GM23338 (cell line): Measurements from ENCODE around the gene TIMM13. TPM values are rescaled to one million over a fixed set of nuclear protein-coding genes. Genes with fewer than 3 reads are reported as not detected.

Experiments used
- ATAC-seq: fragments of 200-7000 bp; cut with Tn5 transposase; 3 replicates; pipeline ENCODE4 v1.9.1; 2020
- DNase-seq: peaks from one replicate; pipeline ENCODE4 v3.0.0-alpha.2; 2015; ENCODE audit warnings: low spot score
- H2AFZ ChIP-seq: fragments of 200-600 bp; sonication (generic); 2 replicates; pipeline ENCODE4 v1.8.0; 2016; ENCODE audit warnings: antibody characterized with exemption, mild to moderate bottlenecking, moderate library complexity
- H3F3A ChIP-seq: fragments of 200-600 bp; sonication (generic); replicated peaks from 2 replicates; pipeline ENCODE4 v1.8.0; 2017; ENCODE audit warnings: antibody characterized with exemption, mixed run types, low read depth
- H3K27ac ChIP-seq: fragments of 200-600 bp; sonication (generic); 2 replicates; pipeline ENCODE4 v1.6.1; 2016; ENCODE audit warnings: low read depth
- H3K27me3 ChIP-seq: fragments of 200-600 bp; sonication (generic); 2 replicates; pipeline ENCODE4 v1.8.0; 2016; ENCODE audit warnings: mild to moderate bottlenecking, mixed run types, moderate library complexity; ENCODE audit not compliant: insufficient read depth
- H3K36me3 ChIP-seq: fragments of 200-600 bp; sonication (generic); 2 replicates; pipeline ENCODE4 v1.8.0; 2016; ENCODE audit warnings: mild to moderate bottlenecking; ENCODE audit not compliant: insufficient read depth
- H3K4me1 ChIP-seq: fragments of 200-600 bp; sonication (generic); 2 replicates; pipeline ENCODE4 v1.8.0; 2016; ENCODE audit warnings: mild to moderate bottlenecking, moderate library complexity; ENCODE audit not compliant: insufficient read depth
- H3K4me2 ChIP-seq: fragments of 200-600 bp; sonication (generic); 2 replicates; pipeline ENCODE4 v1.7.1; 2017; ENCODE audit warnings: mixed run types
- H3K4me3 ChIP-seq: fragments of 200-600 bp; sonication (generic); 2 replicates; pipeline ENCODE4 v1.6.1; 2016; ENCODE audit warnings: mixed run types
- H3K79me2 ChIP-seq: fragments of 200-600 bp; sonication (generic); replicated peaks from 2 replicates; pipeline ENCODE4 v1.8.0; 2017; ENCODE audit warnings: mild to moderate bottlenecking; ENCODE audit not compliant: insufficient read depth
- H3K9me2 ChIP-seq: fragments of 200-600 bp; sonication (generic); 2 replicates; pipeline ENCODE4 v1.8.0; 2017; ENCODE audit not compliant: insufficient read depth
- H4K20me1 ChIP-seq: fragments of 200-600 bp; sonication (generic); replicated peaks from 2 replicates; pipeline ENCODE4 v1.8.0; 2017; ENCODE audit warnings: mild to moderate bottlenecking; ENCODE audit not compliant: insufficient read depth
- H3K27ac Mint-ChIP-seq: 2 replicates; pipeline ENCODE4 v1.8.0; 2020; ENCODE audit warnings: inconsistent platforms, mild to moderate bottlenecking, moderate library complexity, mixed read lengths
- H3K27me3 Mint-ChIP-seq: 3 replicates; pipeline ENCODE4 v1.8.0; 2022; ENCODE audit warnings: low read depth, mild to moderate bottlenecking, moderate library complexity, mixed read lengths, inconsistent platforms; ENCODE audit not compliant: insufficient read depth, poor library complexity
- H3K36me3 Mint-ChIP-seq: 3 replicates; pipeline ENCODE4 v1.8.0; 2021; ENCODE audit warnings: low read depth, mild to moderate bottlenecking, inconsistent platforms, moderate library complexity, mixed read lengths
- H3K4me1 Mint-ChIP-seq: 3 replicates; pipeline ENCODE4 v1.8.0; 2020; ENCODE audit warnings: mild to moderate bottlenecking, inconsistent platforms, mixed read lengths
- H3K4me3 Mint-ChIP-seq: 3 replicates; pipeline ENCODE4 v1.8.0; 2021; ENCODE audit warnings: moderate library complexity, mild to moderate bottlenecking, inconsistent platforms, mixed read lengths
- H3K9me3 Mint-ChIP-seq: 3 replicates; pipeline ENCODE4 v1.8.0; 2020; ENCODE audit warnings: moderate library complexity, mild to moderate bottlenecking, inconsistent platforms, mixed read lengths
- CREB1 ChIP-seq: fragments of 250-450 bp; sonication (Bioruptor Pico); IDR thresholded peaks from 2 replicates; pipeline ENCODE4 v1.5.0; 2020; ENCODE audit warnings: low read depth, mild to moderate bottlenecking, moderate library complexity
- EZH2 ChIP-seq: fragments of 200-600 bp; sonication (generic); IDR thresholded peaks from one replicate; pipeline ENCODE4 v1.8.0; 2017; ENCODE audit warnings: antibody characterized with exemption, mild to moderate bottlenecking, low read depth; ENCODE audit not compliant: unreplicated experiment
- EZH2phosphoT487 ChIP-seq: fragments of 200-600 bp; sonication (generic); IDR thresholded peaks from one replicate; pipeline ENCODE4 v1.8.1; 2018; ENCODE audit warnings: antibody characterized with exemption; ENCODE audit not compliant: unreplicated experiment
- JUNB ChIP-seq: IDR thresholded peaks from one replicate; pipeline ENCODE4 v1.6.1; 2016; ENCODE audit warnings: antibody characterized with exemption; ENCODE audit not compliant: unreplicated experiment
- NANOG ChIP-seq: IDR thresholded peaks from 2 replicates; pipeline ENCODE4 v1.6.1; 2016; ENCODE audit warnings: antibody characterized with exemption, borderline replicate concordance
- POLR2AphosphoS5 ChIP-seq: IDR thresholded peaks from 2 replicates; pipeline ENCODE4 v1.6.1; 2016; ENCODE audit warnings: antibody characterized with exemption, low read depth
- STAT1 ChIP-seq: IDR thresholded peaks from one replicate; pipeline ENCODE4 v1.6.1; 2016; ENCODE audit warnings: antibody characterized with exemption; ENCODE audit not compliant: unreplicated experiment
- ZNF114 ChIP-seq: fragments of 250-450 bp; sonication (Bioruptor Pico); IDR thresholded peaks from 2 replicates; pipeline ENCODE4 v1.5.0; 2020; ENCODE audit warnings: mild to moderate bottlenecking, moderate library complexity
- ZNF331 ChIP-seq: fragments of 250-450 bp; sonication (Bioruptor Pico); IDR thresholded peaks from 2 replicates; pipeline ENCODE4 v1.5.0; 2020; ENCODE audit warnings: low read depth, mild to moderate bottlenecking, moderate library complexity
- polyA plus RNA-seq: library from polyadenylated mRNA; unstranded; fragments of >200 nt; fragmentation: Nextera tagmentation; extraction: Ambion mirVana; gene quantifications from 2 replicates; pipeline ENCODE4 v1.2.1, GENCODE V29; 2016
- total RNA-seq: library from RNA; depleted of rRNA; stranded (reverse); fragments of >200 nt; shearing (Covaris generic); gene quantifications from 2 replicates; pipeline ENCODE4 v1.2.3, GENCODE V29; 2014
- TF ChIP-seq, protein P1 (sequence below): IDR thresholded peaks from 2 replicates; pipeline ENCODE4 v1.6.1; 2016; ENCODE audit warnings: antibody characterized with exemption
- TF ChIP-seq, protein P2 (sequence below), 2 experiments: fragments of 200-600 bp in 1 of 2; sonication (generic) in 1 of 2; conservative IDR thresholded peaks; 2 replicates each; pipeline versions ENCODE4 v1.5.1 to v1.6.1; 2016 to 2017; ENCODE audit warnings: antibody characterized with exemption in 2 of 2, low read depth in 2 of 2, mild to moderate bottlenecking in 2 of 2, moderate library complexity in 1 of 2
- TF ChIP-seq, protein P3 (sequence below): IDR thresholded peaks from one replicate; pipeline ENCODE4 v1.6.1; 2018; ENCODE audit warnings: antibody characterized with exemption; ENCODE audit not compliant: unreplicated experiment
- TF ChIP-seq, protein P4 (sequence below): fragments of 250-450 bp; sonication (Bioruptor Pico); IDR thresholded peaks from 2 replicates; pipeline ENCODE4 v1.5.0; 2020; ENCODE audit warnings: mild to moderate bottlenecking, moderate library complexity

The TIMM13 gene
- total and polyA plus RNA-seq, 2 experiments from 2014 or later: 140 to 347 TPM

DNA sequence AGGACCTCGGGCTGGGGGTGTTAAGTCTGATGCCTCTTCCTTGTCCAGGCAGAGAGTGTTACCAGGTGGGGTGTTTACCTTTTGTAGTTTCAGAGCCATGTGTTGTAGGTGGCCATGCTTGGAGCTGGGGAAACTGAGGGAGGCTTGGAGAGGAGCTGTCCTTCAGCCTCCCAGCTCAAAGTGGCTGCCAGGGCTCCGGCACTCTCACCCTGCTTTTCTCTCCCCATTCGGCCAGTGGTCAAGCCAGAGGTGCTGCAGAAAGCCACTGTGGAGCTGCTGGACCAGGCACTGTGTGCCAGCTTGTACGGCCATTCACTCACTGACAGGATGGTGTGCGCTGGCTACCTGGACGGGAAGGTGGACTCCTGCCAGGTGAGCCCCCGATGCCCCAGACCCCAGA lies 17.4 kb downstream of the TIMM13 start:
- H3K4me2 ChIP-seq: no peak overlapping the region
- DNase-seq (no peak), ATAC-seq (no peak)
- H3K4me1 ChIP-seq: no peaks in the 10 kb centered on the region
- Mint-ChIP-seq H3K27ac (no peak overlapping the region), H3K4me1 (no peaks in the 10 kb centered on the region), H3K4me3 (no peak overlapping the region), H3K27me3 (peaks cover 7% of the 10 kb centered on the region), H3K9me3 (peaks cover 8% of the 10 kb centered on the region), H3K36me3 (no peaks in the 10 kb centered on the region)
- H3F3A ChIP-seq: no peaks in the 10 kb centered on the region
- TF ChIP-seq JUNB (no peak), ZNF114 (no peak), POLR2AphosphoS5 (no peak), ZNF331 (no peak), EZH2 (no peak), STAT1 (no peak), NANOG (no peak), CREB1 (CRISPR knock-in tag) (no peak), EZH2phosphoT487 (no peak)
- TF ChIP-seq, protein P1, sequence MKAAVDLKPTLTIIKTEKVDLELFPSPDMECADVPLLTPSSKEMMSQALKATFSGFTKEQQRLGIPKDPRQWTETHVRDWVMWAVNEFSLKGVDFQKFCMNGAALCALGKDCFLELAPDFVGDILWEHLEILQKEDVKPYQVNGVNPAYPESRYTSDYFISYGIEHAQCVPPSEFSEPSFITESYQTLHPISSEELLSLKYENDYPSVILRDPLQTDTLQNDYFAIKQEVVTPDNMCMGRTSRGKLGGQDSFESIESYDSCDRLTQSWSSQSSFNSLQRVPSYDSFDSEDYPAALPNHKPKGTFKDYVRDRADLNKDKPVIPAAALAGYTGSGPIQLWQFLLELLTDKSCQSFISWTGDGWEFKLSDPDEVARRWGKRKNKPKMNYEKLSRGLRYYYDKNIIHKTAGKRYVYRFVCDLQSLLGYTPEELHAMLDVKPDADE: no peak
- TF ChIP-seq, protein P2, sequence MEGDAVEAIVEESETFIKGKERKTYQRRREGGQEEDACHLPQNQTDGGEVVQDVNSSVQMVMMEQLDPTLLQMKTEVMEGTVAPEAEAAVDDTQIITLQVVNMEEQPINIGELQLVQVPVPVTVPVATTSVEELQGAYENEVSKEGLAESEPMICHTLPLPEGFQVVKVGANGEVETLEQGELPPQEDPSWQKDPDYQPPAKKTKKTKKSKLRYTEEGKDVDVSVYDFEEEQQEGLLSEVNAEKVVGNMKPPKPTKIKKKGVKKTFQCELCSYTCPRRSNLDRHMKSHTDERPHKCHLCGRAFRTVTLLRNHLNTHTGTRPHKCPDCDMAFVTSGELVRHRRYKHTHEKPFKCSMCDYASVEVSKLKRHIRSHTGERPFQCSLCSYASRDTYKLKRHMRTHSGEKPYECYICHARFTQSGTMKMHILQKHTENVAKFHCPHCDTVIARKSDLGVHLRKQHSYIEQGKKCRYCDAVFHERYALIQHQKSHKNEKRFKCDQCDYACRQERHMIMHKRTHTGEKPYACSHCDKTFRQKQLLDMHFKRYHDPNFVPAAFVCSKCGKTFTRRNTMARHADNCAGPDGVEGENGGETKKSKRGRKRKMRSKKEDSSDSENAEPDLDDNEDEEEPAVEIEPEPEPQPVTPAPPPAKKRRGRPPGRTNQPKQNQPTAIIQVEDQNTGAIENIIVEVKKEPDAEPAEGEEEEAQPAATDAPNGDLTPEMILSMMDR (conservative IDR thresholded peaks at IDR 0.05; ENCODE audit: low read depth in 2 of 2): no peak
- TF ChIP-seq, protein P3, sequence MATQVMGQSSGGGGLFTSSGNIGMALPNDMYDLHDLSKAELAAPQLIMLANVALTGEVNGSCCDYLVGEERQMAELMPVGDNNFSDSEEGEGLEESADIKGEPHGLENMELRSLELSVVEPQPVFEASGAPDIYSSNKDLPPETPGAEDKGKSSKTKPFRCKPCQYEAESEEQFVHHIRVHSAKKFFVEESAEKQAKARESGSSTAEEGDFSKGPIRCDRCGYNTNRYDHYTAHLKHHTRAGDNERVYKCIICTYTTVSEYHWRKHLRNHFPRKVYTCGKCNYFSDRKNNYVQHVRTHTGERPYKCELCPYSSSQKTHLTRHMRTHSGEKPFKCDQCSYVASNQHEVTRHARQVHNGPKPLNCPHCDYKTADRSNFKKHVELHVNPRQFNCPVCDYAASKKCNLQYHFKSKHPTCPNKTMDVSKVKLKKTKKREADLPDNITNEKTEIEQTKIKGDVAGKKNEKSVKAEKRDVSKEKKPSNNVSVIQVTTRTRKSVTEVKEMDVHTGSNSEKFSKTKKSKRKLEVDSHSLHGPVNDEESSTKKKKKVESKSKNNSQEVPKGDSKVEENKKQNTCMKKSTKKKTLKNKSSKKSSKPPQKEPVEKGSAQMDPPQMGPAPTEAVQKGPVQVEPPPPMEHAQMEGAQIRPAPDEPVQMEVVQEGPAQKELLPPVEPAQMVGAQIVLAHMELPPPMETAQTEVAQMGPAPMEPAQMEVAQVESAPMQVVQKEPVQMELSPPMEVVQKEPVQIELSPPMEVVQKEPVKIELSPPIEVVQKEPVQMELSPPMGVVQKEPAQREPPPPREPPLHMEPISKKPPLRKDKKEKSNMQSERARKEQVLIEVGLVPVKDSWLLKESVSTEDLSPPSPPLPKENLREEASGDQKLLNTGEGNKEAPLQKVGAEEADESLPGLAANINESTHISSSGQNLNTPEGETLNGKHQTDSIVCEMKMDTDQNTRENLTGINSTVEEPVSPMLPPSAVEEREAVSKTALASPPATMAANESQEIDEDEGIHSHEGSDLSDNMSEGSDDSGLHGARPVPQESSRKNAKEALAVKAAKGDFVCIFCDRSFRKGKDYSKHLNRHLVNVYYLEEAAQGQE: no peak
- TF ChIP-seq, protein P4, sequence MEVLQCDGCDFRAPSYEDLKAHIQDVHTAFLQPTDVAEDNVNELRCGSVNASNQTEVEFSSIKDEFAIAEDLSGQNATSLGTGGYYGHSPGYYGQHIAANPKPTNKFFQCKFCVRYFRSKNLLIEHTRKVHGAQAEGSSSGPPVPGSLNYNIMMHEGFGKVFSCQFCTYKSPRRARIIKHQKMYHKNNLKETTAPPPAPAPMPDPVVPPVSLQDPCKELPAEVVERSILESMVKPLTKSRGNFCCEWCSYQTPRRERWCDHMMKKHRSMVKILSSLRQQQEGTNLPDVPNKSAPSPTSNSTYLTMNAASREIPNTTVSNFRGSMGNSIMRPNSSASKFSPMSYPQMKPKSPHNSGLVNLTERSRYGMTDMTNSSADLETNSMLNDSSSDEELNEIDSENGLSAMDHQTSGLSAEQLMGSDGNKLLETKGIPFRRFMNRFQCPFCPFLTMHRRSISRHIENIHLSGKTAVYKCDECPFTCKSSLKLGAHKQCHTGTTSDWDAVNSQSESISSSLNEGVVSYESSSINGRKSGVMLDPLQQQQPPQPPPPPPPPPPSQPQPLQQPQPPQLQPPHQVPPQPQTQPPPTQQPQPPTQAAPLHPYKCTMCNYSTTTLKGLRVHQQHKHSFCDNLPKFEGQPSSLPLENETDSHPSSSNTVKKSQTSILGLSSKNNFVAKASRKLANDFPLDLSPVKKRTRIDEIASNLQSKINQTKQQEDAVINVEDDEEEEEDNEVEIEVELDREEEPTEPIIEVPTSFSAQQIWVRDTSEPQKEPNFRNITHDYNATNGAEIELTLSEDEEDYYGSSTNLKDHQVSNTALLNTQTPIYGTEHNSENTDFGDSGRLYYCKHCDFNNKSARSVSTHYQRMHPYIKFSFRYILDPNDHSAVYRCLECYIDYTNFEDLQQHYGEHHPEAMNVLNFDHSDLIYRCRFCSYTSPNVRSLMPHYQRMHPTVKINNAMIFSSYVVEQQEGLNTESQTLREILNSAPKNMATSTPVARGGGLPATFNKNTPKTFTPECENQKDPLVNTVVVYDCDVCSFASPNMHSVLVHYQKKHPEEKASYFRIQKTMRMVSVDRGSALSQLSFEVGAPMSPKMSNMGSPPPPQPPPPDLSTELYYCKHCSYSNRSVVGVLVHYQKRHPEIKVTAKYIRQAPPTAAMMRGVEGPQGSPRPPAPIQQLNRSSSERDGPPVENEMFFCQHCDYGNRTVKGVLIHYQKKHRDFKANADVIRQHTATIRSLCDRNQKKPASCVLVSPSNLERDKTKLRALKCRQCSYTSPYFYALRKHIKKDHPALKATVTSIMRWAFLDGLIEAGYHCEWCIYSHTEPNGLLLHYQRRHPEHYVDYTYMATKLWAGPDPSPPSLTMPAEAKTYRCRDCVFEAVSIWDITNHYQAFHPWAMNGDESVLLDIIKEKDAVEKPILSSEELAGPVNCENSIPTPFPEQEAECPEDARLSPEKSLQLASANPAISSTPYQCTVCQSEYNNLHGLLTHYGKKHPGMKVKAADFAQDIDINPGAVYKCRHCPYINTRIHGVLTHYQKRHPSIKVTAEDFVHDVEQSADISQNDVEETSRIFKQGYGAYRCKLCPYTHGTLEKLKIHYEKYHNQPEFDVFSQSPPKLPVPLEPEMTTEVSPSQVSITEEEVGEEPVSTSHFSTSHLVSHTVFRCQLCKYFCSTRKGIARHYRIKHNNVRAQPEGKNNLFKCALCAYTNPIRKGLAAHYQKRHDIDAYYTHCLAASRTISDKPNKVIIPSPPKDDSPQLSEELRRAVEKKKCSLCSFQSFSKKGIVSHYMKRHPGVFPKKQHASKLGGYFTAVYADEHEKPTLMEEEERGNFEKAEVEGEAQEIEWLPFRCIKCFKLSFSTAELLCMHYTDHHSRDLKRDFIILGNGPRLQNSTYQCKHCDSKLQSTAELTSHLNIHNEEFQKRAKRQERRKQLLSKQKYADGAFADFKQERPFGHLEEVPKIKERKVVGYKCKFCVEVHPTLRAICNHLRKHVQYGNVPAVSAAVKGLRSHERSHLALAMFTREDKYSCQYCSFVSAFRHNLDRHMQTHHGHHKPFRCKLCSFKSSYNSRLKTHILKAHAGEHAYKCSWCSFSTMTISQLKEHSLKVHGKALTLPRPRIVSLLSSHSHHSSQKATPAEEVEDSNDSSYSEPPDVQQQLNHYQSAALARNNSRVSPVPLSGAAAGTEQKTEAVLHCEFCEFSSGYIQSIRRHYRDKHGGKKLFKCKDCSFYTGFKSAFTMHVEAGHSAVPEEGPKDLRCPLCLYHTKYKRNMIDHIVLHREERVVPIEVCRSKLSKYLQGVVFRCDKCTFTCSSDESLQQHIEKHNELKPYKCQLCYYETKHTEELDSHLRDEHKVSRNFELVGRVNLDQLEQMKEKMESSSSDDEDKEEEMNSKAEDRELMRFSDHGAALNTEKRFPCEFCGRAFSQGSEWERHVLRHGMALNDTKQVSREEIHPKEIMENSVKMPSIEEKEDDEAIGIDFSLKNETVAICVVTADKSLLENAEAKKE (CRISPR knock-in tag): no peak
- H3K4me3 ChIP-seq: no peak overlapping the region
- H3K27me3 ChIP-seq: no peaks in the 10 kb centered on the region
- no peaks in the 10 kb centered on the region for H3K36me3 ChIP-seq
- H2AFZ ChIP-seq: no peak overlapping the region
- H3K9me2 ChIP-seq: no peaks in the 10 kb centered on the region
- no peak overlapping the region for H3K27ac ChIP-seq
- no peaks in the 10 kb centered on the region for H3K79me2 ChIP-seq
- H4K20me1 ChIP-seq: no peaks in the 10 kb centered on the region
